Stimulated activated CD4-positive, alpha-beta T cell treated with anti-CD3 and anti-CD28 coated beads, Interleukin-15, amount 100 ng/mL, for 1 hour (primary cell): Measurements from ENCODE around the gene OR10H2.
"Not testable (repeated sequence)": the region's sequence is repeated elsewhere in the genome, so short reads cannot be mapped to it uniquely, and the experiment has no call there.

ENCODE experiments used
- DNase-seq, 2 donors: peaks; one replicate each; pipeline ENCODE4 v3.0.0-alpha.2; 2020; ENCODE audit warnings: low read depth in 1 of 2, low spot score in 1 of 2

OR10H2 gene

DNA sequence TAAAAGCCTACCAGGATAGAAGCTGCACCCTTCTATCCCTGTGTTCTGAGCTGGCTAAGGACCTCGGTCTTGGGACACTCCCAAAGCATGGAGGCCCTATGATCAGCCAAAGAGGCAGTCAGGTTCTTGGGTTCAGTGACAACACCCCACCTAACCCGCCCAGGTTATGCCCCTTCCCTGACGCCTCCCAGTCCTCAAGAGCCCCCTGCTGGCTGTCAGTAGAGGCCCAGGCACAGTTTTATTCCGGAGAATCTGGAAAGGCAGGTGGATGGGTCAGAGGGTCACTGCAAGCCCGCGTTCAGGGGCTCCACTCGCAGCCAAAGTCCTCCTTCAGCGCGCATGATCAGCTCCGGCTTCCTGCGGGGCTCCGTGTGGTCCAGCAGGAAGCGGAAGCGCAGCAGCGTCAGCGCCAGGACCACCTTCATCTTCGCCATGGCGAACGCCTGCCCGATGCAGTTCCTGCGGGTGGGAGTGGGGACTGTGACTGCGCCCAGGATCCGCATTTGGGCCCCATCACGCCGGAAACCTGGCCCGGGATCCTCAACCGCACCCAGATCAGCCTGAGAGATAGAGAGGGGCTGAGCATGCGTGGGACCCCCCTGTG is 32.2 kb downstream of the OR10H2 start:
- no peak for DNase-seq

DNA sequence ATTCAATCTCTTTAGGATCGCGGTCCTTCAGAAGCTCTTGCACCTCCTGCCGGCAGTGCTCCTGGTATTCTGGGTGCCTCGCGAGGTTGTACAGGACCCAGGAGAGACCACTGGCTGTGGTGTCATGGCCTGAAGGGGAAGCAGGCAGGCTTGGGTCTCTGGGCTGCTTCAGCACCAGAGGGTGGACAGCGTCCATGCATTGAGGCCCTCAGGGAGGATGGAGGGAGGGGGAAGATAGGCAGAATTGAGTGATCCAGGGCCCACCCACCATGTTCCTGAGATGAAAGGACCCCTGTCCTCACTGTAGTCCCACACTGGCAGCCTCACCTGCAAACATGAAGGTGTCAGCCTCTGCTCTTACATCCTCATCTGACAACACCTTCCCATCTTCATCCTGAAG is 41.8 kb downstream of the OR10H2 start:
- DNase-seq = no peak

GRCh38 chr19:15774159-15774558 is 46.3 kb downstream of the OR10H2 start:
- DNase-seq = not testable (repeated sequence)

DNA sequence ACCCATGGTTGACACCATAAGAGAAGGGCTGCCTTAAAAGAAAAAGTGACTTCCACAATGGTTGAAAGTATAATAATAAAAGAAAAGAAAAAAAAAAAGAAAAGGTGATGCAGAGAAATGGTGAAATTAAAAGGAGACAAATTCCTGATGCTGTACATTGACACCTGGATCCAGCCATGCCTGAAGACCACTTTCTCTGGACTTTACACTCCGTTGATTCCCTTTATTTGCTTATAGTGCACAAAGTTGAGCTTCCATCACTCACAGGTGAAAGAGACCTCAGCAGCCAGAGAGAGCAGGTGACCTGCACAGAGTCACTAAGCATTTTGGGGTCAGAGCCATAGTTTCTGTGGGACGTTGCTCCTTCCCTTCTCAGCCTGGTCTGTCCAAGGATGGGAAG is 47.4 kb downstream of the OR10H2 start:
- DNase-seq = no peak

DNA sequence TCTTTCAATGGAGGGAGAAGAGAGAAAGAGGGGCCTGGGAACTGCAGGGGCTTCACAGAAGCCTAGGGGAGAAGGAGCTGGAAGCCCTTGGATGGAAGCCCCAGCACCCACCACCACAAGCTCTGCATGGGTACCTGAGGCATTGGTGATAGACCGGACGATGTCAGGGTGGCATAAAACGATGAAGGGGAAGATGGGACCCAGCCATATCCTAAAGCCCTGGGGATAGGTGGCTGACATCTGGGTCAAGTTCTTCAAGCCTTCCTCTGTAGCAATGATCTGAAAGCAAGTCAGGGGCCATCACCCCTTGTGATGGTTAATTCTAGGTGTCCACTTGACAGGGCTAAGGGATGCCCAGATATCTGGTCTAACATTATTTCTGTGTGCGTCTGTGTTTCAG is 48.4 kb downstream of the OR10H2 start:
- no peak for DNase-seq

GRCh38 chr19:15776991-15777970 is 49.5 kb downstream of the OR10H2 start:
- no peak for DNase-seq
